Measurements from ENCODE around the gene CC2D2A. TPM values are rescaled to one million over a fixed set of nuclear protein-coding genes. Genes with fewer than 3 reads are reported as not detected.

CC2D2A gene
- total RNA-seq, 1 donor from 2014 or later, result 3.2 TPM

DNA sequence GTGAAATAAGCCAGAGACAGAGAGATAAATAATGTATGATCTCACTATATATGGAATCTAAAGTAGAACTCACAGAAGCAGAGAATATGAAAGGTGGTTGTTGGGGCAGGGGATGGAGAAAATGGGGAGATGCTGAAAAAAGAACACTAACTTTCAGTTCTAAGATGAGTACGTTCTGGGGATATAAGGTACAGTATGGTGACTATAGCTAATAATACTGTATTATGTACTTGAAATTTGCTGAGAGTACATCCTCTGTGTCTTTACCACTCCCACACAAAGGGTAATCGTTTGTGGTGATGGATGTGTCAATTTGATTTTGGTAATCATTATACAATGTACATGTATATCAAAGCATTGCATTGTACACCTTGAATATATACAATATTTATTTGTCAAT lies 178.9 kb downstream of the CC2D2A start:
- DNase-seq (ENCODE audit: low read depth in 2 of 2), result no peak

DNA sequence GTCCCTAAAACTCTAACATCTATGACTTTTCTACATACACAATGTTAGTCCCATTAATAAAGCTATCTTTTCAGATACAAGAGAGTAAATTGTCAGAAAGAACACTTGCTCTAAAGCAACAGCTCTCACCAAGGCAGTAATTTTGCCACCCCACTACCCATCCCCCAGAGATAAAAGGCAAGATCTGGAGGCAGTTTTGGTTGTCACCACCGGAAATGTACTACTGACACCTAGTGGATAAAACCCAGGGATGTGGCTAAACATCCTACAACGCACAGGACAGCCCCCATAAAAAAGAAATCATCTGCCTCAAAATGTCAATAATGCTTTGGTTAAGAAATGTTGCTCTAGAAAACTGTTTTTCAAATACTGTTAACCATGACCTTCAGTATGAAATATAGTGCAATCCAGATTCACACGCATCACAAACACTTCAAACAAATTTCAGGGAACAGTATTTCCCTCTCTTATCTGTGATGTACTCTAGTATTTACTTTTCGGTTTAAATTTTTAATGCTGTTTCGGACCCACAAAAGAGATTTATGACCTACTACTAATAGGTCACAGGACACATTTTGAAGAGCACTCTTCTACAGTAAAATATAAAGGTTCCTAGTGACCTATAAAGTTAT lies 180.3 kb downstream of the CC2D2A start:
- peak in 1 of 2 donors; percentile 53 for DNase-seq (ENCODE audit: low read depth in 2 of 2)

Other genes starting within 250 kb of the CC2D2A start
- not detected in 2 replicates for gene C1QTNF7, start 41.8 kb upstream of the CC2D2A start, total RNA-seq
- gene FBXL5, start 185.5 kb downstream of the CC2D2A start, total RNA-seq, result 81.9 and 104 TPM in 2 replicates
- 19.8 and 20.1 TPM in 2 replicates for gene FAM200B, start 211.9 kb downstream of the CC2D2A start, total RNA-seq
- gene BST1, start 233.2 kb downstream of the CC2D2A start, total RNA-seq, result 35.6 and 88.1 TPM in 2 replicates

Measured in dermis microvascular lymphatic vessel endothelial cell (primary cell).